ENCODE data around the gene DCXR. TPM values are rescaled to one million over a fixed set of nuclear protein-coding genes. Genes with fewer than 3 reads are reported as not detected.

Gene DCXR
- total RNA-seq, 1 donor from 2014 or later, result 36.5 TPM

GRCh38 chr17:82076018-82076784 is 38.7 kb upstream of the DCXR start:
- Mint-ChIP-seq H3K9me3 (no peaks in the 10 kb centered on the region), H3K27ac (no peak overlapping the region), H3K4me3 (peak overlapping the region; percentile 55), H3K36me3 (peaks cover 5% of the 10 kb centered on the region), H3K4me1 (peaks cover 2% of the 10 kb centered on the region), H3K27me3 (ENCODE audit: insufficient read depth, low read depth) (peaks cover 2% of the 10 kb centered on the region)
- H3K27me3 ChIP-seq, result peaks cover 31% of the 10 kb centered on the region
- H2AFZ ChIP-seq (replicated peaks), result no peak overlapping the region
- no peak overlapping the region for H3K9ac ChIP-seq
- H3F3A ChIP-seq (ENCODE audit: low read depth), result peaks cover 37% of the 10 kb centered on the region
- peak overlapping the region; percentile 34 for H3K27ac ChIP-seq
- H3K9me3 ChIP-seq (ENCODE audit: low read depth), result no peaks in the 10 kb centered on the region
- H3K4me3 ChIP-seq, result no peak overlapping the region
- no peak for DNase-seq (ENCODE audit: low spot score)
- no peaks in the 10 kb centered on the region for H3K79me2 ChIP-seq (ENCODE audit: low read depth)
- TF ChIP-seq CTCF (IDR thresholded peaks at IDR 0.05), result no peak
- TF ChIP-seq EZH2phosphoT487 (IDR thresholded peaks at IDR 0.05), result no peak
- TF ChIP-seq EZH2 (IDR thresholded peaks at IDR 0.05), result no peak
- no peaks in the 10 kb centered on the region for H3K36me3 ChIP-seq
- H3K4me2 ChIP-seq, result no peak overlapping the region
- no peaks in the 10 kb centered on the region for H3K4me1 ChIP-seq
- peaks cover 29% of the 10 kb centered on the region for H4K20me1 ChIP-seq (ENCODE audit: low read depth)

- Histone ChIP-seq H4K20me1 (ENCODE audit: low read depth) (peaks cover 8% of the 10 kb centered on the region), H3K79me2 (ENCODE audit: low read depth) (no peaks in the 10 kb centered on the region), H3K27ac (no peak overlapping the region), H2AFZ (replicated peaks) (no peak overlapping the region), H3F3A (ENCODE audit: low read depth) (peaks cover 26% of the 10 kb centered on the region), H3K4me1 (no peaks in the 10 kb centered on the region), H3K4me2 (no peak overlapping the region), H3K9ac (no peak overlapping the region), H3K9me3 (ENCODE audit: low read depth) (no peaks in the 10 kb centered on the region), H3K36me3 (no peaks in the 10 kb centered on the region), H3K4me3 (no peak overlapping the region), H3K27me3 (peaks cover 41% of the 10 kb centered on the region)
- DNase-seq (ENCODE audit: low spot score), result no peak
- no peak for TF ChIP-seq CTCF (IDR thresholded peaks at IDR 0.05)
- no peak for TF ChIP-seq EZH2 (IDR thresholded peaks at IDR 0.05)
- TF ChIP-seq EZH2phosphoT487 (IDR thresholded peaks at IDR 0.05), result no peak
- H3K27me3 Mint-ChIP-seq (ENCODE audit: insufficient read depth, low read depth), result peaks cover 4% of the 10 kb centered on the region
- H3K9me3 Mint-ChIP-seq, result no peaks in the 10 kb centered on the region
- no peak overlapping the region for H3K4me3 Mint-ChIP-seq
- peaks cover 2% of the 10 kb centered on the region for H3K4me1 Mint-ChIP-seq
- H3K36me3 Mint-ChIP-seq, result peaks cover 3% of the 10 kb centered on the region
- H3K27ac Mint-ChIP-seq, result no peak overlapping the region
Observed at GRCh38 chr17:82073446-82073845, 35.9 kb upstream of the DCXR start.

DNA sequence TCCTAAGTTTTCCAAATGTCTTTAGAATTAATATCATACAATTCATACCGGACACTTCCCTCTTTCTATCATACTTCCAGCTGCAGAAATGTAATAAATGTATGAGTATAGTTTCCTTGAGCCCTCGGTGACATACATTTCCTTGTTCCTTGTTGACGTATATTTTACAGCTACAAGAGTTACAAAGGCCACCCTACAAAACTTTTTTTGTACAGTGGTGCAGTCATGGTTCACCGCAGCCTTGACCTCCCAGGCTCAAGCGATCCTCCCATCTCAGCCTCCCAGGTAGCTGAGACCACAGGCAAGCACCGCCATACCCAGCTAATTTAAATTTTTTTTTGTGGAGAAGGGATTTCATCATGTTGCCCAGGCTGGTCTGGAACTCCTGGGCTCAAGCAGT is 35.3 kb upstream of the DCXR start:
- no peak for TF ChIP-seq EZH2 (IDR thresholded peaks at IDR 0.05)
- no peak for TF ChIP-seq CTCF (IDR thresholded peaks at IDR 0.05)
- TF ChIP-seq EZH2phosphoT487 (IDR thresholded peaks at IDR 0.05), result no peak
- Mint-ChIP-seq H3K4me3 (no peak overlapping the region), H3K9me3 (no peaks in the 10 kb centered on the region), H3K27me3 (ENCODE audit: insufficient read depth, low read depth) (peaks cover 4% of the 10 kb centered on the region), H3K4me1 (no peaks in the 10 kb centered on the region), H3K36me3 (no peaks in the 10 kb centered on the region), H3K27ac (no peak overlapping the region)
- peaks cover 8% of the 10 kb centered on the region for H4K20me1 ChIP-seq (ENCODE audit: low read depth)
- peaks cover 20% of the 10 kb centered on the region for H3F3A ChIP-seq (ENCODE audit: low read depth)
- H3K4me1 ChIP-seq, result no peaks in the 10 kb centered on the region
- no peaks in the 10 kb centered on the region for H3K36me3 ChIP-seq
- H3K79me2 ChIP-seq (ENCODE audit: low read depth), result no peaks in the 10 kb centered on the region
- H3K9ac ChIP-seq, result no peak overlapping the region
- no peak overlapping the region for H3K4me3 ChIP-seq
- H3K9me3 ChIP-seq (ENCODE audit: low read depth), result no peaks in the 10 kb centered on the region
- no peak overlapping the region for H3K27ac ChIP-seq
- no peak overlapping the region for H3K4me2 ChIP-seq
- DNase-seq (ENCODE audit: low spot score), result no peak
- H3K27me3 ChIP-seq, result peaks cover 41% of the 10 kb centered on the region
- no peak overlapping the region for H2AFZ ChIP-seq (replicated peaks)

Data from neural progenitor cell (in vitro differentiated cells).